ENCODE data around the gene CPTP. TPM values are rescaled to one million over a fixed set of nuclear protein-coding genes. Genes with fewer than 3 reads are reported as not detected.

Gene CPTP
- total and polyA plus RNA-seq, 2 of the 13 experiments (the other 11 are each of a cell fraction or from before 2014, with no cell fraction given), result 5.5 to 9.3 TPM

DNA sequence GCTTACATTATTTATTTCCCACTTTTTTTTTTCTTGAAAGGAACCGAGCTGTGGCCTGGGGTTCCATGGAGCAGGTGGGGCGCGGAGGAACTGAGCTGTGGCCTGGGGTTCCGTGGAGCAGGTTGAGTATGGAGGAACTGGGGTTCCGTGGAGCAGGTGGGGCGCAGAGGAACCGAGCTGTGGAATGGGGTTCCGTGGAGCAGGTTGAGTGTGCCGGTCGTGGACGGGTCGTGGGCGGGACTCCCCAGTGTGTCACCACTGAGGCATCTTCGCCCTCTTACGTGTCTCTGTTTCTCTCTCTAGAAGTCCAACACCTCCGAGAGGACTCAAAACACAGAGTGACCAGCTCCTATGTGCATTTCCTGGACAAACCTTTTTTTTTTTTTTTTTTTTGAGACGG is 45.6 kb upstream of the CPTP start:
- Histone ChIP-seq H3K4me1 (ENCODE audit: insufficient read depth, low read length) (peaks cover 56% of the 10 kb centered on the region), H4K20me1 (ENCODE audit: insufficient read depth, low read length) (no peaks in the 10 kb centered on the region), H3K27me3 (ENCODE audit: control insufficient read depth in 1 of 2, insufficient read depth in 2 of 2, low read length in 2 of 2) (no peaks in the 10 kb centered on the region), H3K9me3 (ENCODE audit: low read length) (no peaks in the 10 kb centered on the region), H3K27ac (ENCODE audit: extremely low read length, insufficient read depth, low read length) (no peak overlapping the region), H2AFZ (ENCODE audit: low read length) (no peak overlapping the region), H3K4me2 (ENCODE audit: low read depth, low read length) (no peak overlapping the region), H3K4me3 (replicated peaks in 1 of 3; ENCODE audit: insufficient read depth in 1 of 3, low read depth in 2 of 3, low read length in 3 of 3) (no peak overlapping the region), H3K36me3 (replicated peaks in 1 of 2; ENCODE audit: control insufficient read depth in 1 of 2, insufficient read depth in 2 of 2, low read length in 2 of 2) (no peaks in the 10 kb centered on the region), H3K79me2 (ENCODE audit: insufficient read depth, low read length) (no peaks in the 10 kb centered on the region), H3K9ac (ENCODE audit: insufficient read depth, low read depth, low read length) (no peak overlapping the region)
- CTCF ChIA-PET (ENCODE audit: low intra/inter-chr PET ratio, low total read pairs), result no interaction called here
- no TSS peak for BruUV-seq (replicated peaks)
- ATAC-seq (no peak), DNase-seq (ENCODE audit: low spot score) (no peak), FAIRE-seq (no peak)
- POLR2A ChIA-PET, result no interaction called here
- intact Hi-C loops (cut with micrococcal nuclease; ENCODE audit: unreplicated experiment), result no loop called here
- WGBS (ENCODE audit: low lambda C conversion rate), result 89% methylated on average over 17 of the region's 17 CpGs
- no peak for TF ChIP-seq TGIF2 (CRISPR knock-in tag; IDR thresholded peaks at IDR 0.05)
- no peak for TF ChIP-seq NR3C1 (CRISPR knock-in tag; IDR thresholded peaks at IDR 0.05)
- TF ChIP-seq FLYWCH1 (CRISPR knock-in tag; IDR thresholded peaks at IDR 0.05), result no peak
- TF ChIP-seq KLF11 (CRISPR knock-in tag; IDR thresholded peaks at IDR 0.05), result no peak
- no peak for TF ChIP-seq ZNF790 (CRISPR knock-in tag; IDR thresholded peaks at IDR 0.05; ENCODE audit: borderline replicate concordance)
- no peak for TF ChIP-seq ZNF234 (CRISPR knock-in tag; conservative IDR thresholded peaks at IDR 0.05)
- no peak for TF ChIP-seq ZBTB7A (CRISPR knock-in tag; IDR thresholded peaks at IDR 0.05)
- no peak for TF ChIP-seq KAT8 (CRISPR knock-in tag; IDR thresholded peaks at IDR 0.05)
- TF ChIP-seq ZNF430 (CRISPR knock-in tag; IDR thresholded peaks at IDR 0.05), result no peak
- TF ChIP-seq ZNF75D (CRISPR knock-in tag; IDR thresholded peaks at IDR 0.05; ENCODE audit: borderline replicate concordance), result no peak
- no peak for TF ChIP-seq ZNF17 (CRISPR knock-in tag; IDR thresholded peaks at IDR 0.05)
- no peak for TF ChIP-seq TARDBP (CRISPR knock-in tag; IDR thresholded peaks at IDR 0.05)
- no peak for TF ChIP-seq STAT5B (CRISPR knock-in tag; IDR thresholded peaks at IDR 0.05)
- TF ChIP-seq KLF12 (CRISPR knock-in tag; IDR thresholded peaks at IDR 0.05; ENCODE audit: borderline replicate concordance), result no peak
- TF ChIP-seq IRX3 (CRISPR knock-in tag; IDR thresholded peaks at IDR 0.05; ENCODE audit: borderline replicate concordance, low read depth), result no peak
- no peak for TF ChIP-seq ZNF567 (CRISPR knock-in tag; IDR thresholded peaks at IDR 0.05; ENCODE audit: borderline replicate concordance)
- no peak for TF ChIP-seq PRPF4 (IDR thresholded peaks at IDR 0.05; ENCODE audit: low read depth, low read length, poor library complexity, severe bottlenecking)
- TF ChIP-seq ZNF569 (CRISPR knock-in tag; IDR thresholded peaks at IDR 0.05; ENCODE audit: borderline replicate concordance), result no peak
- TF ChIP-seq, protein P1, sequence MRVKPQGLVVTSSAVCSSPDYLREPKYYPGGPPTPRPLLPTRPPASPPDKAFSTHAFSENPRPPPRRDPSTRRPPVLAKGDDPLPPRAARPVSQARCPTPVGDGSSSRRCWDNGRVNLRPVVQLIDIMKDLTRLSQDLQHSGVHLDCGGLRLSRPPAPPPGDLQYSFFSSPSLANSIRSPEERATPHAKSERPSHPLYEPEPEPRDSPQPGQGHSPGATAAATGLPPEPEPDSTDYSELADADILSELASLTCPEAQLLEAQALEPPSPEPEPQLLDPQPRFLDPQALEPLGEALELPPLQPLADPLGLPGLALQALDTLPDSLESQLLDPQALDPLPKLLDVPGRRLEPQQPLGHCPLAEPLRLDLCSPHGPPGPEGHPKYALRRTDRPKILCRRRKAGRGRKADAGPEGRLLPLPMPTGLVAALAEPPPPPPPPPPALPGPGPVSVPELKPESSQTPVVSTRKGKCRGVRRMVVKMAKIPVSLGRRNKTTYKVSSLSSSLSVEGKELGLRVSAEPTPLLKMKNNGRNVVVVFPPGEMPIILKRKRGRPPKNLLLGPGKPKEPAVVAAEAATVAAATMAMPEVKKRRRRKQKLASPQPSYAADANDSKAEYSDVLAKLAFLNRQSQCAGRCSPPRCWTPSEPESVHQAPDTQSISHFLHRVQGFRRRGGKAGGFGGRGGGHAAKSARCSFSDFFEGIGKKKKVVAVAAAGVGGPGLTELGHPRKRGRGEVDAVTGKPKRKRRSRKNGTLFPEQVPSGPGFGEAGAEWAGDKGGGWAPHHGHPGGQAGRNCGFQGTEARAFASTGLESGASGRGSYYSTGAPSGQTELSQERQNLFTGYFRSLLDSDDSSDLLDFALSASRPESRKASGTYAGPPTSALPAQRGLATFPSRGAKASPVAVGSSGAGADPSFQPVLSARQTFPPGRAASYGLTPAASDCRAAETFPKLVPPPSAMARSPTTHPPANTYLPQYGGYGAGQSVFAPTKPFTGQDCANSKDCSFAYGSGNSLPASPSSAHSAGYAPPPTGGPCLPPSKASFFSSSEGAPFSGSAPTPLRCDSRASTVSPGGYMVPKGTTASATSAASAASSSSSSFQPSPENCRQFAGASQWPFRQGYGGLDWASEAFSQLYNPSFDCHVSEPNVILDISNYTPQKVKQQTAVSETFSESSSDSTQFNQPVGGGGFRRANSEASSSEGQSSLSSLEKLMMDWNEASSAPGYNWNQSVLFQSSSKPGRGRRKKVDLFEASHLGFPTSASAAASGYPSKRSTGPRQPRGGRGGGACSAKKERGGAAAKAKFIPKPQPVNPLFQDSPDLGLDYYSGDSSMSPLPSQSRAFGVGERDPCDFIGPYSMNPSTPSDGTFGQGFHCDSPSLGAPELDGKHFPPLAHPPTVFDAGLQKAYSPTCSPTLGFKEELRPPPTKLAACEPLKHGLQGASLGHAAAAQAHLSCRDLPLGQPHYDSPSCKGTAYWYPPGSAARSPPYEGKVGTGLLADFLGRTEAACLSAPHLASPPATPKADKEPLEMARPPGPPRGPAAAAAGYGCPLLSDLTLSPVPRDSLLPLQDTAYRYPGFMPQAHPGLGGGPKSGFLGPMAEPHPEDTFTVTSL (CRISPR knock-in tag; IDR thresholded peaks at IDR 0.05; ENCODE audit: borderline replicate concordance), result no peak
- TF ChIP-seq HNF4G (IDR thresholded peaks at IDR 0.05; ENCODE audit: borderline replicate concordance, low read depth, low read length), result no peak
- TF ChIP-seq HNF4G (CRISPR knock-in tag; IDR thresholded peaks at IDR 0.05; ENCODE audit: borderline replicate concordance, low read depth), result no peak
- in situ Hi-C loops (cut with HindIII; ENCODE audit: extremely low pct_ligation_motif_present, low pct_unique_long_range_greater_than_20kb), result no loop called here
